HG02852 (cell line): Measurements from ENCODE around the gene CRABP1.

ENCODE experiments used
- ATAC-seq: cut with Tn5 transposase; IDR thresholded peaks from one replicate; pipeline ENCODE4 v1.9.1; 2021; ENCODE audit warnings: mild to moderate bottlenecking, moderate library complexity; ENCODE audit not compliant: unreplicated experiment

The CRABP1 gene

GRCh38 chr15:78340231-78341056, at the start of gene CRABP1:
TSS of gene CRABP1 (plus strand) at chr15:78340353. CDS start at chr15:78340429, 76 bp downstream.
- no peak for ATAC-seq

GRCh38 chr15:78291052-78291451, 49.1 kb upstream of the CRABP1 start:
- ATAC-seq = no peak

- ATAC-seq = no peak
Measured at GRCh38 chr15:78291698-78292097, 48.5 kb upstream of the CRABP1 start.

- no peak for ATAC-seq
Measured at GRCh38 chr15:78292219-78292618, 47.9 kb upstream of the CRABP1 start.

- peak; percentile 79 for ATAC-seq
Measured at GRCh38 chr15:78299101-78299930, 40.8 kb upstream of the CRABP1 start, which contains the start of gene SKIC8. TSS of gene SKIC8 (minus strand) at chr15:78299609. CDS start at chr15:78295686, 3,923 bp downstream.

- no peak for ATAC-seq
Measured at GRCh38 chr15:78301326-78301725, 38.8 kb upstream of the CRABP1 start.

- ATAC-seq = no peak
Measured at GRCh38 chr15:78301828-78302227, 38.3 kb upstream of the CRABP1 start.

GRCh38 chr15:78302579-78303312, 37.4 kb upstream of the CRABP1 start:
- ATAC-seq = no peak

GRCh38 chr15:78304216-78305066, 35.7 kb upstream of the CRABP1 start:
- ATAC-seq = no peak

GRCh38 chr15:78306176-78306774, 33.9 kb upstream of the CRABP1 start:
- no peak for ATAC-seq

- no peak for ATAC-seq
Measured at GRCh38 chr15:78307976-78308375, 32.2 kb upstream of the CRABP1 start.

GRCh38 chr15:78308422-78309032, 31.6 kb upstream of the CRABP1 start:
- peak; percentile 47 for ATAC-seq

- ATAC-seq = no peak
Measured at GRCh38 chr15:78311292-78311691, 28.9 kb upstream of the CRABP1 start.

GRCh38 chr15:78312536-78312935, 27.6 kb upstream of the CRABP1 start:
- no peak for ATAC-seq

- no peak for ATAC-seq
Measured at GRCh38 chr15:78312957-78313356, 27.2 kb upstream of the CRABP1 start.

- no peak for ATAC-seq
Measured at GRCh38 chr15:78313383-78313782, 26.8 kb upstream of the CRABP1 start.

GRCh38 chr15:78314181-78314581, 26.0 kb upstream of the CRABP1 start:
- no peak for ATAC-seq

- peak; percentile 66 for ATAC-seq
Measured at GRCh38 chr15:78315686-78316282, 24.4 kb upstream of the CRABP1 start.
